Measurements from ENCODE around the gene CT55. TPM values are rescaled to one million over a fixed set of nuclear protein-coding genes. Genes with fewer than 3 reads are reported as not detected.

Gene CT55
- total RNA-seq, 4 donors from 2014 or later: not detected

DNA sequence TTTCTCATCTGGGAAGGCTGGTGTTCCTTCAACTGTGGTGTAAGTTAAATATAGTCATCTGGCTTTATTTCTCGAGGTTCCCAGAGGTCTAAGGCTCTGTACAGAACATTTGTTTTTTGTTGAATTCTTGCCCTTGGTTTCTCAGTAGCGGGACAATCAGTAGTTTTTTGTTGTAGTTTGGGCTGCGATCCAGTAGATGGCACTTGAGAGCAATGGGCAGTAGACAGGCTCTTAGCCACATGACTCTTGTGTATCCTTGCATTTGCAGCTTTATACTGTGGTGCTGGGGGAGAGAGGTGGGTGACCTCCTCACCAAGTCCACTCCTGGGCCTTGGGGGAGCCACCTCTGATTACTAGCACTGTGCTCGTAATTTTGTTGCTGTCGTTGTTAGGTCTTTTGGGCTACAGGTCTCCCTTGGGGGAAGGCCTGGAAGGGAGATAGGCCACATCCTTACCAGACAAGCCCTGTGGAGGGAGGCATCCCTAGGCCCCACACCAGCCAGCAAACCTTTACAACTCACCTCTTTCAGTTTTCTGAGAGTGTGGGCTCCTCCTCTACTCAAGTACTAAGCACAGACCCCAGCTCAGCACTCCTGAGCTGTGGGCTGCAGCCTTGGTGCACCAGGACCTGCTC is 59.0 kb downstream of the CT55 start:
- H3K36me3 ChIP-seq: no peaks in the 10 kb centered on the region
- peak in 5 of 6 experiments; percentile 18 to 49 (median 31) for TF ChIP-seq CTCF (IDR thresholded peaks at IDR 0.05)
- no peak for TF ChIP-seq POLR2A (IDR thresholded peaks at IDR 0.05)
- H3K27me3 ChIP-seq: no peaks in the 10 kb centered on the region
- H3K27ac ChIP-seq: no peak overlapping the region
- H3K9me3 ChIP-seq: no peaks in the 10 kb centered on the region
- no peak overlapping the region for H3K4me3 ChIP-seq (replicated peaks in 1 of 3)
- DNase-seq: peak; percentile 27 to 37
- no peaks in the 10 kb centered on the region for H3K4me1 ChIP-seq
- WGBS, 2 donors: 0 to 27% methylated on average over 2 to 5 of the region's 5 CpGs
- intact Hi-C loops (cut with DNase I): no loop called here

GRCh38 chrX:135109554-135109953 is 61.6 kb downstream of the CT55 start:
- TF ChIP-seq CTCF (IDR thresholded peaks at IDR 0.05) (no peak), POLR2A (IDR thresholded peaks at IDR 0.05) (no peak)
- Histone ChIP-seq H3K9me3 (no peaks in the 10 kb centered on the region), H3K36me3 (no peaks in the 10 kb centered on the region), H3K4me1 (no peaks in the 10 kb centered on the region), H3K27ac (no peak overlapping the region), H3K4me3 (replicated peaks in 1 of 3) (no peak overlapping the region), H3K27me3 (no peaks in the 10 kb centered on the region)
- no peak for DNase-seq
- intact Hi-C loops (cut with DNase I): no loop called here
- 92 to 94% methylated on average over 3 of the region's 3 CpGs for WGBS, 2 donors

Other genes with a start within 250 kb of the CT55 start
- gene SMIM10, start 180.4 kb downstream of the CT55 start, total RNA-seq: 1 to 10 TPM; 1.8 to 7.5 (median 6.3) TPM
- gene RTL8B, start 148.9 kb downstream of the CT55 start, total RNA-seq: 10 to 100 TPM in 1 of 4 donors, 1 to 10 TPM in 3; 5.6 to 12.6 (median 8.1) TPM
- 10 to 100 TPM; 43.0 to 78.7 (median 58.6) TPM for gene RTL8C, start 139.0 kb downstream of the CT55 start, total RNA-seq
- 10 to 100 TPM; 18.9 to 50.8 (median 27.2) TPM for gene RTL8A, start 119.3 kb downstream of the CT55 start, total RNA-seq
- gene SMIM10L2B, start 72.7 kb downstream of the CT55 start, total RNA-seq: 1 to 10 TPM; 1.1 to 6.0 (median 3.2) TPM
- gene ETDB, start 50.9 kb downstream of the CT55 start, total RNA-seq: not detected
- gene ETDA, start 80.7 kb upstream of the CT55 start, total RNA-seq: not detected
- gene ETDC, start 138.1 kb upstream of the CT55 start, total RNA-seq: not detected
- 10 to 100 TPM; 16.2 to 19.7 (median 17.1) TPM for gene ZNF75D, start 172.7 kb upstream of the CT55 start, total RNA-seq
- gene ZNF449, start 173.4 kb upstream of the CT55 start, total RNA-seq: 10 to 100 TPM; 13.6 to 22.7 (median 17.3) TPM

Data from thyroid gland (tissue), 4 donors.